ENCODE results near the gene CSMD2.

The CSMD2 gene

DNA sequence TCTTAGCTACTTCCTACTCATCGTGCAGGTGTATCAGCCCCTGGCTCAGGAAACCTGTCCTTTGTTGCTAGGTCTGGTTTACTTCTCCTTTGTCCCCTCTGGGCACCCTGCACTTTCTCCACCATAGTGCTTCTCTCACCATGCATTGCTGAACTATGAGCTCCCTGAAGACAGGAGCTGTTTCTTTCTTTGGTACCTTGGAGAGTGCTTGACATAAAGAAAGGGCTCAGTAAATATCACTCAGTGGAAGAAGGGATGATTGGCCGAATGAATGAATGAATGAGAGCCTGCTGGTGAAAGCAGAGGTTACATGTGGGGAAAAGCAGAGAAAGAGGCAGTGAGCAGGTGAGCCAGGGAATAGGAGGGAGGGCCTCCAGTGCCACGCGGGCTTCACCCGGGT is 310.9 kb downstream of the CSMD2 start:
- H3K9me3 ChIP-seq: no peaks in the 10 kb centered on the region; the same call in 1 of the 2 replicates
- H3K9ac ChIP-seq: no peak overlapping the region
- H4K20me1 ChIP-seq: no peaks in the 10 kb centered on the region
- H3K27ac ChIP-seq: no peak overlapping the region
- no peak overlapping the region for H3K4me3 ChIP-seq
- H3K27me3 ChIP-seq: no peaks in the 10 kb centered on the region
- 0 out of 2 replicates have a peak, but pooled peaks cover 8% of the 10 kb centered on the region for H3K4me1 ChIP-seq
- no peak for TF ChIP-seq Cebpa-rat (IDR thresholded peaks at IDR 0.05)
- no peak overlapping the region for H3K4me2 ChIP-seq
- H3K36me3 ChIP-seq: no peaks in the 10 kb centered on the region

DNA sequence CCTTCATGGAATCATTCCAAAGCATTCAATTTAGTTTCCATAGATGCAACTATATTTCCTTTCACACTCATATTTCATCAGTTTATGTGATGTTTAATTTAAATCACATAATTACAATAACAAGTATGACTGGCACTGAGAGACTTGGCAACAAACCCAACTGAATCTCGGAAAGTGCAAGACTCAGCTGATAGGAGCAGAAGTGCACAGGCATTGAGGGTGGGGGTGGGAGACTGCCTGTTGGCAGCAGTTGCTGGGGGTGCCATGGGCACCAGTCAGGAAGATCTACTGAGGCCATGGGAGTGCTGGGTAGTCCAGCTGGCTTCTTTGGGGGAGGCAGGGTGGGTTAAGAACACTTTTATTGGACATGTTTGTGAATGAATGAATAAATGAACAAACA is 311.6 kb downstream of the CSMD2 start:
- no peaks in the 10 kb centered on the region; the same call in 1 of the 2 replicates for H3K9me3 ChIP-seq
- no peak overlapping the region for H3K4me3 ChIP-seq
- H3K9ac ChIP-seq: no peak overlapping the region
- no peaks in the 10 kb centered on the region for H4K20me1 ChIP-seq
- no peaks in the 10 kb centered on the region for H3K36me3 ChIP-seq
- H3K27ac ChIP-seq: no peak overlapping the region
- no peak overlapping the region for H3K4me2 ChIP-seq
- TF ChIP-seq Cebpa-rat (IDR thresholded peaks at IDR 0.05): no peak
- H3K4me1 ChIP-seq: 0 out of 2 replicates have a peak, but pooled peaks cover 8% of the 10 kb centered on the region
- no peaks in the 10 kb centered on the region for H3K27me3 ChIP-seq

DNA sequence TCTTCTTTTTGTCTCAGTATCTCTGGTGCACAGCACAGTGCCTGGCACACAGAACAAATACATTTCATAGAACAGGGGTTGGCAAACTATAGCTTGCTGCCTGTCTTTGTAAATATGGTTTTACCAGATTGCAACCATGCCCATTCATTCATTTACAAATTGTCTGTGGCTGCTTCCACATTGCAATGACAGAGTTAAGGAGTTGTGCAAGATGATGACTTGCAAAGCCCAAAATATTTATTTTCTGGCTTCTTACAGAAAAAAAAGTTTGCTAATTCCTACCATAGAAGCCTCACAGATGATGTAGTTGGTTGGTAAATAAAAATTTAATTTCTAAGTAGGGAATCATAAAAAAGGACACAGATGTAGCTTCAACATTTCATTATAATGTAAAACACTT is 312.3 kb downstream of the CSMD2 start:
- Histone ChIP-seq H3K4me3 (no peak overlapping the region), H4K20me1 (no peaks in the 10 kb centered on the region), H3K4me2 (no peak overlapping the region), H3K9me3 (no peaks in the 10 kb centered on the region; the same call in 1 of the 2 replicates), H3K27ac (no peak overlapping the region), H3K27me3 (no peaks in the 10 kb centered on the region), H3K9ac (no peak overlapping the region), H3K4me1 (0 out of 2 replicates have a peak, but pooled peaks cover 8% of the 10 kb centered on the region), H3K36me3 (no peaks in the 10 kb centered on the region)
- no peak for TF ChIP-seq Cebpa-rat (IDR thresholded peaks at IDR 0.05)

DNA sequence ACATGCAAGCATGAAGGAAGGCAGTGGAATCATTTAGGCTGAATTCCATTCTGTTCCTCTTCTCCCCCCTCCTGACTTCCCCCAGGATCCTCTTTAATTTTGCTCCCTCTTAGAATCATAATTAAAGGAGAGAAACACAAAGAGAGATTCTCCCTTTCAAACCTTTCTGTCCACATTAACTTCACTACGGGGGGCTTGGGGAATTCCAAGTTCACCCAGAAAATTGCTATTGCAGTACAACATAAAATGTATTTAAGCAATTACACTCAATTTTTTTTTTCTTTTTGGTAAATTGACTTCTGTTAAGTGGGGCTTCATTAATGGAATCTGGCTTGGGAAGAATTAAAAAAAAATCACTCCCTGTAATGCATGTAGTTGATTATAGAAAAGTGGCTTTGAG is 314.5 kb downstream of the CSMD2 start:
- Histone ChIP-seq H3K4me1 (0 out of 2 replicates have a peak, but pooled peaks cover 8% of the 10 kb centered on the region), H4K20me1 (no peaks in the 10 kb centered on the region), H3K9ac (no peak overlapping the region), H3K4me3 (no peak overlapping the region), H3K27me3 (no peaks in the 10 kb centered on the region), H3K9me3 (no peaks in the 10 kb centered on the region), H3K4me2 (no peak overlapping the region), H3K36me3 (no peaks in the 10 kb centered on the region), H3K27ac (no peak overlapping the region)
- TF ChIP-seq Cebpa-rat (IDR thresholded peaks at IDR 0.05): no peak

DNA sequence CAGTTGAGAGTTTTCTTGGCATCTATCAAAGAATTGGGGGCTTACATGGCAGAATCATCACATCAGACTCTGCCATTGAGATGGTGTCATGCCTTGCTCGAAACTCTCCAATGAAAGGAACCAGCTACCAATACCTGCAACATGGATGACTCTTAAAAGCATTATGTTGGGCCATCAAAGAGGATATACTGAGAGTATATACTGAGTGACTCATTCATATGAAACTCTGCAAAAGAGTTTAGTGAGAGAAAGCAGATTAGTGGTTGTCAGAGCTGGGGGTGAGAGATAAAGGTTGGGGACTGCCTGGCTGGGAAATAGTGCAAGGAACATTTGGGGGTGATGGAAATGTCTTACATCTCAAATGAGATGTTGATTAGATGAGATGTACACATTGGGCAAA is 315.8 kb downstream of the CSMD2 start:
- no peak overlapping the region for H3K4me2 ChIP-seq
- no peaks in the 10 kb centered on the region for H3K36me3 ChIP-seq
- no peak for TF ChIP-seq Cebpa-rat (IDR thresholded peaks at IDR 0.05)
- no peak overlapping the region for H3K4me3 ChIP-seq
- no peak overlapping the region for H3K9ac ChIP-seq
- no peaks in the 10 kb centered on the region for H3K27me3 ChIP-seq
- H3K9me3 ChIP-seq: no peaks in the 10 kb centered on the region
- no peaks in the 10 kb centered on the region for H3K4me1 ChIP-seq
- H4K20me1 ChIP-seq: no peaks in the 10 kb centered on the region
- no peak overlapping the region for H3K27ac ChIP-seq

DNA sequence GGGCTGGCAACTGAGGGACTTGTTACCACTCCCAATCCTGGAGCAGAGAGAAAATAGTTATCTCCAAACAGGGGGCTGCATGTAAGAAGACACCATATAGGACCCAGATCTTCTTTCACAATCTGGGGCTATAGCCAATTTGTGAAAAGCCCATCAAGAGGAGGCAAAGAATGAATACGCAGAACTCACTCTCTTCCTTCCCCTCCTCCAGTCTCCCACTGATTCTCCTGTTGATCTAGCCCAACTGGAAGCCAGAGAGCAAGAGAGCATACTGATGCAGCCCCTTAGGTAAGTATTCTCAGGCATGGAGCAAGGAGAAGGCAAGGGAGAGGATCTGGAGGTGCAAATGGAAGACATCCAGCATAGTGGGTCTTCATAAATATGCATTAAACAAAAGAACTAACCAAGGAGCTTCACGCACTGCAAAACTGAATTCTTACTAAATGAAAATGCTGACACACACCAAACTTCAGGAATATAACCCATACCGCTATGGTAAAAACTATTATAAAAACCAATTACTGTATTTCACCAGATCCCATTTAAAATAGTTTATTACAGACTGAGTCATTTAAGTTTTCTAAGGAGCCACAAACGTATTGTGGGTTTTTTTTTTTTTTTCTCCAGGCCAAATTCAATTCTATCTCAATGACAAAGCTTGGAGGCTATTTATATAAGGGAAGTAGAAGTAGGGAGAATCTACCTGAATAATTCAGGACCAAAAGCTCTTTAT is 316.7 kb downstream of the CSMD2 start:
- Histone ChIP-seq H3K4me3 (no peak overlapping the region), H3K4me2 (no peak overlapping the region), H3K27me3 (no peaks in the 10 kb centered on the region), H3K9me3 (no peaks in the 10 kb centered on the region), H3K9ac (no peak overlapping the region), H3K36me3 (no peaks in the 10 kb centered on the region), H3K27ac (no peak overlapping the region), H4K20me1 (no peaks in the 10 kb centered on the region), H3K4me1 (no peaks in the 10 kb centered on the region)
- TF ChIP-seq Cebpa-rat (IDR thresholded peaks at IDR 0.05): no peak

DNA sequence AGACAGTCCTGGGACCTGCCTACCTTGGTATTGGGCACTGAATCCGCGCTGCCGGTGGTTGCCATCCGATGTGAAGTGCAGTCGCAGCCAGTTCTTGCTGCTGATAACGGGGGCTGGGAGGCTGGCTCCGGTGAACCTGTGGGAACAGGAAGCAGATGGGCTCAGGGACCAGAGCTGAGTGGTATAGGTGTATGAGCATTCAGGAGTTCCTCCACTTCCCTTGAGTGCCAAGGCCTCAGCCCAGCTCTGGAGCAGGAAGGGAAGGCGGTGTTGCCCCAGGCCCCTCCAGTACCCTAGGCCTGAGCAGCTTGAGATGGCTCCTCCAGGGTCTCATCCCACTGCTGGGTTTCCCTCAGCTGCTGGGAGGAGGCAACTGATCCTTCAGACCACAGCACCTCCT is 318.2 kb downstream of the CSMD2 start:
- H3K4me1 ChIP-seq: no peaks in the 10 kb centered on the region
- no peak overlapping the region for H3K4me3 ChIP-seq
- H3K9ac ChIP-seq: no peak overlapping the region
- H3K9me3 ChIP-seq: no peaks in the 10 kb centered on the region
- H3K27me3 ChIP-seq: no peaks in the 10 kb centered on the region
- no peak overlapping the region for H3K27ac ChIP-seq
- no peak for TF ChIP-seq Cebpa-rat (IDR thresholded peaks at IDR 0.05)
- H3K36me3 ChIP-seq: no peaks in the 10 kb centered on the region
- no peak overlapping the region for H3K4me2 ChIP-seq
- H4K20me1 ChIP-seq: no peaks in the 10 kb centered on the region

DNA sequence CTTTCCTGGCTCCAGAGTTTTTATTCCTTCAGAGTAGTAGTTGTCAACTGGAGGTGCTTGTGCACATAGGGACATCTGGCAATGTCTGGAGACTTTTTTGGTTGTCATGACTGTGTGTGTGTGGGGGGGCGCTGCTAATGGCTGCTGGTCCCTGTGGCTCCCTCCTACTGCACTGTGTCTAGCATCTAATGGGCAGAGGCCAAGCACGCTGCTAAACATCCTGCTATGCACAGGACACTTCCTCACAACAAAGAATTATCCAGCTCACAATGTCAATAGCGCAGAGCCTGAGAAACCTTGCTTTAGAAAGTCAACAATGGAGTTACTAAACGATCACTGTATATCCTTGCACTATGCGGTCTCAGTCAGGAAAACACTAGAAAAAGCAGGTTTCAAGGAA is 320.9 kb downstream of the CSMD2 start:
- no peak overlapping the region for H3K4me3 ChIP-seq
- no peak overlapping the region for H3K27ac ChIP-seq
- H3K9me3 ChIP-seq: no peaks in the 10 kb centered on the region
- H3K4me2 ChIP-seq: no peak overlapping the region
- no peak overlapping the region for H3K9ac ChIP-seq
- TF ChIP-seq Cebpa-rat (IDR thresholded peaks at IDR 0.05): no peak
- H3K27me3 ChIP-seq: no peaks in the 10 kb centered on the region
- no peaks in the 10 kb centered on the region for H3K4me1 ChIP-seq
- no peaks in the 10 kb centered on the region for H4K20me1 ChIP-seq
- no peaks in the 10 kb centered on the region for H3K36me3 ChIP-seq

DNA sequence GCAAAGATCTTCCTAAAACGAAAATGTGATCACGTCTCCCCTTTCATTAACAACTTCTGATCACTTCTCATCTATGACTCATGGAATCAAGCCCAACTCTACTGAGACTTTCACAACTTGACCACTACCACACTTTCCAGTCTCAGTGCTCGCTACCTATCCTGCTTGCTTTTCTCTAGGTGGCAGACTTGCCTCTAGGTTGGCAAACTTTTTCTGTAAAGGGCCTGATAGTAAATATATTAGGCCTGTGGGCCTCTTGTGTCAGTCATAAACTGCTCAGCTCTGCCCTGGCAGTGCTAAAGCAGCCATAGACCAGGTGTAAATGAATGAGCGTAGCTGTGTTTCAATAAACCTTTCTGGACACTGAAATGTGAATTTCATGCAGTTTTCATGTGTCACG is 322.7 kb downstream of the CSMD2 start:
- Histone ChIP-seq H3K9me3 (no peaks in the 10 kb centered on the region), H3K4me1 (no peaks in the 10 kb centered on the region), H3K36me3 (no peaks in the 10 kb centered on the region), H3K4me3 (no peak overlapping the region), H3K4me2 (no peak overlapping the region), H4K20me1 (no peaks in the 10 kb centered on the region), H3K27me3 (no peaks in the 10 kb centered on the region), H3K27ac (no peak overlapping the region), H3K9ac (no peak overlapping the region)
- TF ChIP-seq Cebpa-rat (IDR thresholded peaks at IDR 0.05): no peak

DNA sequence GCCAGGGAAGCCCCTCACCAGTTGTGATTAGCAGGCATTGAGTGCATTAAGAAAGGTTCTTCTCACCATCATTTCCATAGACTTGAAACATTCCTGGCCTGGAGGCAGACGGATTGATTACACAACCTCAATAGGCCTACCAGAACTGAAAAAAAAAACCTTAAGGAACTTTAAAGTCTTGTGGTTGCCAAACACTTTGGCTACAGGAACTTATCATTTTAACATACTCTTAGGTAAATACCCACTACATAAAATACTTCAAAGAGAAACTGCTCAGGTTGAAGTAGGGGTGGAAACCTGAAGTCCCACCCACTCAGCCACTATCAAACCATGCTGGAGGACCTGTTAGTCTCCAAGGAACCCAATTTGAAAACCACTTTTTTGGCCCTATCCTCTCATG is 323.5 kb downstream of the CSMD2 start:
- no peak overlapping the region for H3K9ac ChIP-seq
- H3K27me3 ChIP-seq: no peaks in the 10 kb centered on the region
- H3K4me1 ChIP-seq: no peaks in the 10 kb centered on the region
- H3K4me3 ChIP-seq: no peak overlapping the region
- no peak for TF ChIP-seq Cebpa-rat (IDR thresholded peaks at IDR 0.05)
- H4K20me1 ChIP-seq: no peaks in the 10 kb centered on the region
- H3K36me3 ChIP-seq: no peaks in the 10 kb centered on the region
- no peaks in the 10 kb centered on the region for H3K9me3 ChIP-seq
- H3K27ac ChIP-seq: no peak overlapping the region
- H3K4me2 ChIP-seq: no peak overlapping the region

DNA sequence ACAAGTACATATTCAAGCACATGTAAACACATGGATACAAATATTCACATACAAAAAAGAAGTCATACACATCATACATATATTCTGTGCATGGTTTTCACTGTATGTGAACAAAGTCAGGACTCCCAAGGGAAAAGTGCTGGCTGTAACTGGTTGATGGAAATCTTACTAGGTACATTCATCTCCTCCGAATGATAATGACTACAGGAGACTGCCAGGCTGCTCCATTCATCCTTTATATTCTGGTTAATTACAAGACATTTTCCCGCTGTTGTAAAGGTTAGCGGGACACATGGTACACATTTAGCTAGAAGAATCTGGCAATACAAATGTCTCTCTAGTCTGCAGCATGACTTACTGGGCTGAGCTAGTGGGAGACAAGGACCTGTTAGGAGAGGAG is 327.4 kb downstream of the CSMD2 start:
- Histone ChIP-seq H3K4me2 (no peak overlapping the region), H3K9ac (no peak overlapping the region), H4K20me1 (no peaks in the 10 kb centered on the region), H3K4me3 (no peak overlapping the region), H3K4me1 (no peaks in the 10 kb centered on the region), H3K9me3 (no peaks in the 10 kb centered on the region), H3K36me3 (no peaks in the 10 kb centered on the region), H3K27me3 (no peaks in the 10 kb centered on the region), H3K27ac (no peak overlapping the region)
- TF ChIP-seq Cebpa-rat (IDR thresholded peaks at IDR 0.05): no peak
